DMS53 treated with DMSO at 0.1 percent for 48 hours (cell line): ENCODE measurements around the gene TET2.

Experiments
- DNase-seq: peaks from one replicate; lab custom pipeline; 2025; ENCODE audit not compliant: unreplicated experiment; lab: John Stamatoyannopoulos, UW

Gene TET2

DNA sequence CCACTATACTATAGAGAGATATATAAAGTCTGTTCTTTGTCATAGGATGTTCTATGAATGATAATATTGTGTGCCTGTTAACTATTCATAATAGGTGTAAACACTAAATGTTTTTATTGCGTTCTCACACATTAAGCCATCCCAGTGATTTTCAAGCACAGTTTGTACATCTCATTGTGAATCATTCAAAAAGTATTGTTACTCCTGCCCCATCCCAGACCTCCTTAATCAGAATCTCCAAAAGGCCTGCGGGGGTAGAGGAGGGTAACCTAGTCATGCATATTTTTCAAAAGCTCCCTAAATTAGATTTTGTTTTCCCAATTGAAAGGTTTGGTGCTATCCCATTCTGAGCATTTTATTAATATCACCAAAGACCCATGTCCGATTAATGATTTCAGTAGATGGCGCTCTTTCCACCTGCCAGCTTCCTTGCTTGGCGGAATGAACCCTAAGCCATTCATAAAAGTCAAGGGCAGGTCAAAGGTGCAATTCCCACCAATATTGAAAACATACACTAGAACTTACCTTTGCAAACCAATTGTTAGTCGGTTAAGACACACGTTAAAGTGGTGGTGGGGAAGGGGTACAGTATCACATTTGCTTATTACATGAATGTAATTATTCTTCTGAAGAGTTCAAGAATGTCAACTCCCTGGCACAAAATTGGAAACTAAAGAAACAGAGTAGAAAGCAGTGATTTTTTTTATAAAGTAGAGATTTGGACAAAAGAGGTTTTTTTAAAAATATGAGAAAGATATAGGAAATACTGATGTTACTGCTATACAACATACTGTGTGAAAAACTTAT is 5.8 kb upstream of the TET2 start:
- DNase-seq = peak; percentile 3

DNA sequence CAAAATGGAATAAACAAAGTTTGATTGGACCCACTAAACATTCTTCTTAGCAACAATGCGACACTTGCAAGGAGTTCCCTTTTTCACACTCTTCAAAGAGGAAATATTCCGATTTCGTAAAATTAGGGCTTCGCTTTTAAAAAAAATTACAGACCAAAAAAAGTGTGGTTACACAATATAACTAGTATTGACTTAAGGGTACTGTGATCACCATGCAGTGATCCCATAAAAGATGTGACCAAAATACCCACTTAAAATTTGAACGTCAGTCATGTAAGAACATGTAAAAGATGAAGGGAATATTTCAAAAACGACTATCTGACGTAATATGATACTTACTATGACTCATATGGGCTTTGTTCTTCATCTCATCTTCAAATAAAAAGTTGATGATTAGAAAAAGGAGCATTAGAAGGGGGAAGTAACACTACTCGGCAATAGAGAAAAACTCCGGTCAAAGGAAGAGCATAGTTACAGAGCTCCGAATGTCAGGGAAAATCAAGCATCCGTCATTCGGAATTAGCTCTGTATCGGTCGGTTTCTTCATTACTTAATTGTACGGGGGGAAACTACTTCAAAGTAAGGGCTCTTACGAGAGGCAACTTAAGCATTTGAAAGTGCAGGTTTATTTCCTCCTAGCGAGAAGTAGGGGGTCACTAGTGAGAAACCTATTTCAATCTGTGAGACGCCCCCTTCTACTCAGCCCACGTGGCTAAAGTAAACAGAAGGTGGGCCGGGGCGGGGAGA is 1.3 kb upstream of the TET2 start:
- DNase-seq = peak; percentile 12

DNA sequence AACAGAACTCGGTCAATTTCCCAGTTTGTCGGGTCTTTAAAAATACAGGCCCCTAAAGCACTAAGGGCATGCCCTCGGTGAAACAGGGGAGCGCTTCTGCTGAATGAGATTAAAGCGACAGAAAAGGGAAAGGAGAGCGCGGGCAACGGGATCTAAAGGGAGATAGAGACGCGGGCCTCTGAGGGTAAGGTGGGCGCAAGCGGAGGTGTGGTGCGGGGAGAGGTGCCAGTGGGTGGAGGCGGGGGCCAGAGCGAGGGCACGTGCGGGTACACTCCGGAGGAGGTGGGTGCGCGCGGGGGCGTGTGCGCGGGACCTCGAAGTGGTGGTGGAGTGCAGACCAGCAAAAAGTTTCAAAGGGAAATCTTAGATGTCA is 787 bp upstream of the TET2 start:
- DNase-seq = peak; percentile 9

DNA sequence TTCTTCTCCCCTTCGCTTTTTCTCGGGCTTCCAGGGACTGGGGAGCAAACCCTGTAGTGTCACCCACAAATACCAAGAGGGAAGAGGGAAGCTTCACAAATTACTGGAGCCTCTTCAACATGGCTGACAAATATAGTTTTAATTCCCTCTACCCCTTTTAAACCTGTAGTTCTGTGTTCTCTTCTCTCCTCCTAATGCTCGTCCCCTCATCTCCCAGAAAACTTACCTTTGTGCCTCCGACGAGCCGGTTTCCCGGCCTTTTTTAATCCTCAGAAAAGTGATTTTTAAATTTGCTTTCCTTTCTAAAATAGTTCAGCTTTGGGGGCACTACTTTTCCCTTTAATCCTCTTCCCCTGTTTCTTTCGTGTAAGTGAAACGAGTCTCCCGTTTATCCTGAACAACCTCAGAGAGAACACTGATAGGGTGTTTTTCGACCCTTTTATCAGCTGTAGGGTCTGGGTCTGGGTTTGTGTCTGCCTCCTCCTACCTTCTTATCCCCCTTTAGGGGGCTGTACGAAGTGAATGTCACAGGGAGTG is 408 bp downstream of the TET2 start:
- DNase-seq = no peak

DNA sequence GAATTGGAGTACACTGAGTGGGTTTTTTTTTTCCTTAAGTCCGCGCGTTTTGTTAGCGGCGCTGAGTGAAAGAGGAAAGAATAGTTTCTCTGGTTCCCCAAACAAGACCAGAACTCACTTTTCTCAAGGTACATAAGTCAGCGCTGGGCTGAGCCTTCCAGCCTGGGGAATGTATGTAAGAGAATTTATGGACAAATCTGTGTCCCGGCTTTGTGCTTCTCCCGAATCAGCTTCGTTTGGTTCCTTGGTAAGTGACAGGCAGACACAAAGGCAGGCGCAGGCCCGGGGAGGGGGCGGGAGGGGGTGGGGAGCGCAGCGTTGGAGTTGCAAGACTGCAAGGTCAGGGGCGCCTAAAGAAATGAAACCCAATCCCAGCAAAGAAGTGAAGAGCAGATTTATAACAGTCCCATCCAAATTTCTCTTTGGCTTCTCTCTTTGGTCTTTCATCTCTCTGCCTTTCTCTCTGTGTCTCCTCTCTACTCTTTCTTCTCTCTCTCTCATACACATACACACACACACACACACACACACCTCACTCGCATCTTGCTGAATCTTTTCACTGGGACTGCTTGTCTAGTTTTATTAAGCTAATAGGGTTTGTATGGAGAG is 981 bp downstream of the TET2 start:
- DNase-seq = no peak

DNA sequence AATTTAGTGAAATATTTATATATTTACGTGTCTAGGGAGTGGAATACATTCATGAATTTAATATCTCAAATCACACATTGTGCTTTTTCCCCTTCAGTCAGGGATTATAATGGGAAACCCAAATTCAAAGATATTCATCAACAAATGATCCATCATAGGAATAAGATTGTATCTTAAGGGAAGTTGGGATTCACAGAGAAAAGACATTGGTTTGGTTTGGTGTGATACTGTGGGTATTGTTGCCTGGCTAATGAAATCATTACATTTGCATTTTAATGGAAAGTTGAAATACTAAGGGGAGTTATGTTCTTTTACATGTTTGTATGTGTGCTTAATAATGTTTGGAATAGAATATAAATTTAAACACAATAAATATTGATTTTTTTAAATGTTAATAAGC is 1.7 kb downstream of the TET2 start:
- DNase-seq = no peak

DNA sequence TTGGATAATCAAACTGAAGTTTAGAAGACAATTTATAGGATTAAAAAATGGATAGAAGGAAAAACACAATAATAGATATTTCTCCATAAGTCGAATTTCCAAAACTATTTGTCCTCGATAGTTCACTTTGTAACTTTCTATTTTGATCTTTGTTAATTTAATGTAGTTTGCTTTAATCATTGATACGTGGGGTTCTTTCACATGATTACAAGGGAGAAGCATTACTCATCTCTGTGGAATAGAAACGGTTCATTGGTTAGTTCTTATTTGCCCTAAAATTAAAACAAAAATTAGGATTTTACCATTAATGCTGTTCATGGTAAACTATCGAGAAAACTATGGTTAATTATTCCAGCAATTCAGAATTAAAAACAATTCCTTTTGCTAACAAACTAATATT is 2.1 kb downstream of the TET2 start:
- no peak for DNase-seq

DNA sequence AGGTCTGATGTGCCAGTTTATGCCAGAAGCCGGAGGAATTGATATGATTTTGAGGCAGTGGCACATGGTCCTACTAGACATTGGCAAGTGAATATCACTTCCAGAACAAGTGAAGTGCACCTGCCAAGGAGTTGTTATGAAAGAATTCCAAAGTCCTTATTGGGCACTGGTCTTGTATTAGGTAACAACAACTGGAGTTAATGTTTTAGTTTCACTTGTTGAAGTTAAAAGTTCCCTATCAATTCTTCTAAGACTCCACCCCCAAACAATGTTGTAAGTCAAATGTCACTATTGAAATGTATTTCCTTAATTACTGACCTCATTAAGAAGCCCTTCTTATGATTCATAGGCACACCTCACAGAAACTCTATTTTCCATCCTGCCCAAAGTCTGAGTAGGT is 3.1 kb downstream of the TET2 start:
- DNase-seq = no peak

DNA sequence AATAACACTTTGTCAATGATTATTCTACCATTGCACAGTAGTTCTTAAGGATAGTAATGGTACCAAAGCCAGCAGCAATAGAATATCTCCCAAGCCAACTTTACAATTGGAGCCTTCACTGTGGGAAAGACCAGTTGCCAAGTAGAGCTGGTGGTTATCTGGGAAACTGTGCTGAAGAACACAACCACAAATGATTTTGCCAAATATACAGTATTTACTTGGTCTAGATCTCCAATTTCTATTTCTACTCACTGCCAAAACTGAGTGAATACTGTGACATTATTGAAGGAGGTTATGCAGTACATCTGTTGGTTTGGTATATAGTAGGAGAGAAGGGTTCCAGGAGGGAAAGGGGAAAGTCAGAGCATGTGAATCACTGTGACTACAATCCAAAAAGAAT is 3.8 kb downstream of the TET2 start:
- no peak for DNase-seq

DNA sequence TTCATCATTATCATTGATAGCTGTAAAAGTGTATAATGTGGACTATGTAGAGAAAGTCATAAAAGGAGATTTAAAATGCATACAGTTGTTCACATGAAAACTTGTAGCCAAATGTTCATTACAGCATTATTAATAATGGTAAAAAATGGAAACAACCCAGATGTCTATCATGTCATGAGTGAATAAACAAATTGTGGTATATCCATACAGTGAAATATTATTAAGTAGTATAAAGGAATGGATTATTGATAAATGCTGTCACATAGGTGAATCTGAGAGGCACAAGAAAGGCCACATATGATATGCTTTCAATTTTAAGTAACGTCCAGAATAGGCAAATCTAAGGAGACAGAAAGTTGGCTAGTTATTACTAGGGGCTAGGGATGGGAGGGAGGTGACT is 7.1 kb downstream of the TET2 start:
- DNase-seq = no peak

DNA sequence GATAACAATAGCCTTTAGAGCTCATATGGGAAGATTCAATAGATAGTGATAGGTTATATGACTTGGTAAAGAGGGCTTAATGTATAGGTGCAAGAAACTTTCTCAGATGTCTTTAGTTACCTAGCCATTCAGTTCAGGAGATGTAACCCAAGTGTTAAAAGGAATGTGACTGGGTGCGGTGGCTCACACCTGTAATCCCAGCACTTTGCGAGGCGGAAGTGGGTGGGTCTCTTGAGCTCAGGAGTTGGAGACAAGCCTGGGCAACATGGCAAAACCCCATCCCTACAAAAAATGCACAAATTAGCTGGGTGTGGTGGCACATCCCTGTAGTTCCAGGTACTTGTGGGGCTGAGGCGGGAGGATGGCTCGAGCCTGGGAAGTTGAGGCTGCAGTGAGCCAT is 7.9 kb downstream of the TET2 start:
- no peak for DNase-seq

DNA sequence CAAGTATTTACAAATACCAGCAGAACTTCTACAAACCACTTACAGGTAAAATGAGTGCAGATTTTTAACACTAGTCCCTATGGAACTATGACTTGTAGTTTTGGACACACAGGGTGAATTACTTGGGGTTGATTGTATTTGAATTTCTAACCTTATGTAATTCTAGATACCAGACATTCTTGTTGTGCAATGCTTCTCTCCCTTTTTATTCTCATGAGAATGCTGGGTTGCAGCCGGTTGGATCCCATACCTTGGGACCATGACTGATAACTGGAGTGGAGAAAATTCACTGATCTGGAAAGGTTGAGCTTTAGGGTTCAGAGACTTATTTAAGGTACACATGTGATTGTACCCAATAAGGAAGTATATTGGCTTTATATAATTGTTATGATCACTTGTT is 8.8 kb downstream of the TET2 start:
- no peak for DNase-seq

DNA sequence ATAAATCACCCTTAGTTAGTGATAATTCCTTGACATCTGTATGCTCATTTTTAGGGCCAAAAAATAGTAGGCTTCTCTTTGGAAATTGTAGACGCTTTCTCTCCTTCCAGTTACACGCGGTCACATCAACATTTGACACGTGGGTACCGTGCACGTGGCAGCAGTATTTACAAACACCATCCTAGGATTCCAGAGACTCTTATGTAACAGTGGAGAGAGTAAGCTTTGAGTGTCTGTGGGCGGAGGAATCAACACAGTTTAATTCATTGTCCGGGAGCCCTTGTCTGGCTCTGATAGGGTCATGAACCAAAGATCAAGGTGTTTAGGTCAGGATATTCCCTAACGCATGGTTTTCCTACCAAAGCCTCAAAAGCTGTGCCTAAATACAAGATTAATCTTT is 12.2 kb downstream of the TET2 start:
- no peak for DNase-seq

DNA sequence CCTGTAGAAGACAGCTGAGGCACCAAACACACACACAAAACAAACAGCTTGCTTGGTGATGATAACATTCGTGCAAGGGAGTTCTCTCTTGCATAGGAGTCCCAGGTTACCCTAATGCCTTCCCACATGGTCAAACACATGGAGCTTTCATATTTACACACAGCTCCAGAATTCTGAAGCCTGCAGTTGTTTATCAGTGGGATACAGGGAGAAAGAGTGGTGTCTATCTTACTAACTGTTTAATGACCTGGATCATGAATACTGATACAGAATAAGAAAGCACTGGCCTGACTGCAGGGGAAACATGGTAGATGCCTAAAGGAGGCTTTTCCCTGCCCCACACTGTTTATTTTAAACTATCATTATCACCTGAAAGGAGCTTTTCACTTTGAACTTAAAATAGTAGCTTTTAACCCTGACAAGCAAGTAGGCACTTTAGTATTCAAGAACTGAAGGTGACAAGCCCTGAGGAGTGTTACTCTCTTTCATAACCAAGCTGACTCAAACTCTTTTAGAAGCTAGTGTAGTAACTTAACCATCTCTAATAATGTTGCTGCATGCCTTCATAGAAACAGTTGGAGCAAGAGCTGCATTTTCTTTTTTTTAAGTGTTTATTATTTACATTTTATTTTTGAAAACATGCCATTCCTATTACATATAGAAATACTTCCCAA is 15.6 kb downstream of the TET2 start:
- no peak for DNase-seq

DNA sequence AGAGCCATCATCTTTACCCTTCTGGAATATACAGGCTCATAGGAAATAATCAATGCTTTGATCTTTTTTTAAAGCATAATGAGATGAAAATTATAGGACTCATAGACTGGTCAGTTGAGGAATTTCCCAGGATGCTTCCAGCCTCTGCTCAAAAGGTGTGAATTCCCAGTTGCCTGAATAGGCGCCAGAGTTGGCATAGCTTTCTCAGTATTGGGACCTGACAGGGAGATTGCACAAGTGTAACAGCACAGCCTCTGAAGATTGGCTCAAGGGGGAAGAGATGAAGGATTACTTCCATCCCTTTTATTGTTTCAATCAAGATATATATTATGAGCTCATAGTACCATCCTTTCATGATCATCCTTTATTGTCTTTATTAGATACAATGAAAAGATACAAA is 17.9 kb downstream of the TET2 start:
- DNase-seq = no peak

DNA sequence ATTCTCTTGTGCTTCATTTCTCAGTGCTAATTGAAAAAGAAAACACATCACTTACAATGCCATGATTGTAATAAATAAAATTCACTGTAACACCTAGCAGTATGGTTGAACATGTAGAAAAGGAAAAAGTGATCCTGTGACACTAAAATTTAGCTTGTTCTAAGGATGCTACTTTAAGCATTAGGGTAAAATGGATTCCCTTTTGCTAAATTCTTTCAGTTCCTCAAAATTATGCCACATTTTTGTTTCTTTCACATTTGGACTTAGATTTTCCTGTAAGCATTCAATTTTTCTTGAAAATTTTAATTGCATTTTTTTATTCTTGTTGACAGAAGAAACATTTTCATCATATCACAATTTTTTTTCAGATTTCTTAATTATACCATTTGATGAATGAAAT is 19.4 kb downstream of the TET2 start:
- DNase-seq = no peak

DNA sequence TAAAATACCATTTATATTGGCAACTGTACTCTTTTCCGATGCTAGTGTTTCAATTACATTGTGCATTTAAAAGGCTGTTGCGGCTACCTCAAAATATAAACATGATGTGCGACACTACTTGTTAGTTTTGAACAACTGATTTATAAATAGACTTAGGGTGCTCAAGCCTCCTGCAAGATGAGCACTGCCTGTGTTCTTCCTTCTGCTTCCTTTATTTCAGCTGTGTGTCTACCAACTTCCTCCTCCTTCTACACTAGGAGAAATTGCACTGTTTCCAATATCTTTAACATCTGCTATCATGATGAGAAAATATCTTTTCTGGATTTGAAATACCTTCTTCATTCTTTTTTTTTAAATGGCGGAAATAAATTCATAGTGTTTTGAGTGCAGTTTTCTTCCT is 24.0 kb downstream of the TET2 start:
- DNase-seq = no peak

DNA sequence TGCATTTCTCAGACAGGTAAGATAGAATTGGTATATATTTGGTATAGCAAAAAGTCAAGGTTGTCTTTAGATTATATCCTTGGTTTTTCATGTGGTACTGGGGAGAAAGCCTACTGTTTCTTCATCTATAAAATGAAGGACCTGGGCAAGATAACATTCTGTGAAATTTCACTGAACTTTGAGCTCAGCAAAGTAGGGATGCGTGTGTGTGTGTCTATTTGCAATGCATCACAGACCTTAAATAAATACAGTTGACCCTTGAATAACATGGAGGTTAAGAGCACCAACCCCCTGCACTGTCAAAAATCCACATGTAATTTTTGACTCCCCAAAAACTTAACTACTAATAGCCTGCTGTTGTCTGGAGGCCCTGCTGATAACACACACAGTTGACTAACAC is 25.2 kb downstream of the TET2 start:
- DNase-seq = no peak

DNA sequence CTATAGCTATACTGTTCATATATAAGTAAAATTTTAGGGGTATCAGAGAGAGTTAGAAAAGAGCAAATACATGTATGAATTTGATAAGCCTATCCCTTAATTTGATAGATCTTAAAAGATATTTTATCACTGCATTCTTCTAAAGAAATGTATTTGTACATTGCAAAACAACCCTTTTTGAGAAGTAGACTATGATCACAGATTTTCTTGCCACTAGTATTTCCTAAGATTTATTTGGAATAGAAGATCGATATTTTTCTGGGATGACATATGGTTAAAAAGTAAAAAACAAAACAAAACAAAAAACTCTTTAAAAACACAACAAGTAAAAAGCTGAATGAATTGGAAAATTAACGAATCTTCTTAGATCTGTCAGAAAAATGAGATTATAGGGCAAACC is 27.4 kb downstream of the TET2 start:
- DNase-seq = no peak

DNA sequence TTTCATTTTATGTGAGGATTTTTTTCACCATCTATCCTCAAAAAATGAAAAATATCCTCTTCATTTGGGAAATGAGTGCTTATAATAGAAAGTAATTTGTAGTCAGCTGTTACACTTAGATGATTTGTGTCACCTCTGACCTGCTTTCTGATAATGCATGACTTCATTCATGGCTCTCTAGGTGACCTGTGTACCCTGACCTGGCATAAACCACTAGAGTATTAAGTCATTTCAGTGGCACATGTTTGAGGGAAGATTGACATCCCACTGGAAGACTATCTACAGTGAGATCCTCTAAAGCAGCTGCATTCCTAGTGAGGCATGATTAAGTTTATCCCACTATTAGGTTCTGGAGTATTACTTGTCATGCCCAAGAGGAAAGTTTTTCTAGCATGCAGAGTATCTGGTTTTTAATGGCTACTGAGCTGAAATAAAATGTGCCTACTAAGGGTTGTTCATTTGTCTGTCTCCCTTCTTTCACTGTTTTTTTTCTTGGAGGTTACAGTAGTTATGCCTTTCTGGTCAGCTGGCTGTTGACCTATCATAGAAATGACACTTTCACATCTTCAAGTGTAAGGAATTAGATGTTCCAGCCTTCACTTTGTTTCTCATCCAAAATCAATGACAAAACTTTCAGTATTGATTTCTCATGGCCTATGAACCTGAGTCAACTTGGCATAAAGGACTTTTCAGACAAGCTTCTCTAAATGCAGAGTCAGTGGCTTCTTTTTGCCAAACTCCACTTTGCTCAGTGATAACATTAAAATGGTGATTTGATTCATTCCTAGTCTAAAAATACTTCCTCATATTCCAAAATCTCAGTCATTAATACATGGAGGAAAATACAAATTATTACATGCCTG is 33.1 kb downstream of the TET2 start:
- DNase-seq = no peak

DNA sequence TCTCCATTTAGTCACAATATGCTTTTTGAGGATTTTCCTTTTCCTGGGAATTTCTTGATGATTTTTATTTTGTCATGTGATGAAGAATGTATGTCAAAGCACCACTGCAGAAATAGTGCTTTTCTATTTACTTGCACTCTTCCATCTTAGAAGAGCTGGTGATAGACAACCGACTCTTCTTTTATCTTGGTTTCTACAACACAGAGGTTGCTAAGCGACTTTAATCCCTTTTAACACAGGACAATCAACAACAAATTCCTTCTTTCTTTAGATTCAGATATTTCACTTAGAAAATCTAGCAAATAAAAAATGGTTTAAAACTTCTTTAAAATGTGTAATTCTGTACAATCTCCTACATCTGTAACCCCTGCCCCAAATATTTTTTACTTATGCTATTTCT is 34.6 kb downstream of the TET2 start:
- DNase-seq = no peak
